SK-N-SH treated with all-trans-retinoic acid at 6 μM for 48 hours (cell line): ENCODE results near the gene LHFPL2.

ENCODE experiments used
- CREB5 ChIP-seq: fragments of 250-450 bp; sonication (Bioruptor Pico); IDR thresholded peaks from 2 replicates; pipeline ENCODE4 v1.5.1; 2020; ENCODE audit warnings: low read depth, mild to moderate bottlenecking, moderate library complexity
- CSDC2 ChIP-seq: fragments of 250-450 bp; sonication (Bioruptor Pico); IDR thresholded peaks from 2 replicates; pipeline ENCODE4 v1.5.0; 2020; ENCODE audit warnings: mild to moderate bottlenecking, moderate library complexity
- CSRNP3 ChIP-seq: fragments of 250-450 bp; sonication (Bioruptor Pico); IDR thresholded peaks from 2 replicates; pipeline ENCODE4 v1.5.1; 2021; ENCODE audit warnings: mild to moderate bottlenecking, moderate library complexity
- ISL1 ChIP-seq: fragments of 250-450 bp; sonication (Bioruptor Pico); IDR thresholded peaks from 2 replicates; pipeline ENCODE4 v2.1.2; 2022; ENCODE audit warnings: mild to moderate bottlenecking, moderate library complexity
- OSR1 ChIP-seq: fragments of 250-450 bp; sonication (Bioruptor Pico); IDR thresholded peaks from 2 replicates; pipeline ENCODE4 v1.8.0; 2022; ENCODE audit warnings: moderate library complexity, mild to moderate bottlenecking, inconsistent platforms
- PATZ1 ChIP-seq: fragments of 250-450 bp; sonication (Bioruptor Pico); IDR thresholded peaks from 2 replicates; pipeline ENCODE4 v1.8.0; 2020; ENCODE audit warnings: mild to moderate bottlenecking, moderate library complexity, borderline replicate concordance
- RARB ChIP-seq: fragments of 250-450 bp; sonication (Bioruptor Pico); IDR thresholded peaks from 2 replicates; pipeline ENCODE4 v1.8.0; 2021; ENCODE audit warnings: mild to moderate bottlenecking, moderate library complexity
- TCF4 ChIP-seq: fragments of 250-450 bp; sonication (Bioruptor Pico); IDR thresholded peaks from 2 replicates; pipeline ENCODE4 v1.8.0; 2021; ENCODE audit warnings: mild to moderate bottlenecking, moderate library complexity, borderline replicate concordance
- TOX ChIP-seq: fragments of 250-450 bp; sonication (Bioruptor Pico); IDR thresholded peaks from 2 replicates; pipeline ENCODE4 v1.8.0; 2021; ENCODE audit warnings: mild to moderate bottlenecking, moderate library complexity, borderline replicate concordance
- TSHZ2 ChIP-seq: fragments of 250-450 bp; sonication (Bioruptor Pico); IDR thresholded peaks from 2 replicates; pipeline ENCODE4 v1.5.0; 2020; ENCODE audit warnings: mild to moderate bottlenecking, moderate library complexity
- ZC3H10 ChIP-seq: fragments of 250-450 bp; sonication (Bioruptor Pico); IDR thresholded peaks from 2 replicates; pipeline ENCODE4 v1.5.1; 2021; ENCODE audit warnings: mild to moderate bottlenecking, moderate library complexity
- ZFP3 ChIP-seq: fragments of 250-450 bp; sonication (Bioruptor Pico); IDR thresholded peaks from 2 replicates; pipeline ENCODE4 v1.5.0; 2020; ENCODE audit warnings: mild to moderate bottlenecking, moderate library complexity
- ZNF565 ChIP-seq: fragments of 450-650 bp; formaldehyde crosslinking; conservative IDR thresholded peaks from 2 replicates; pipeline ENCODE4 v1.5.0; 2020; ENCODE audit warnings: low read depth, mild to moderate bottlenecking, moderate library complexity

- TF ChIP-seq CSRNP3 (CRISPR knock-in tag) (no peak), CSDC2 (CRISPR knock-in tag) (no peak), ZFP3 (CRISPR knock-in tag) (no peak), PATZ1 (CRISPR knock-in tag) (no peak), TSHZ2 (CRISPR knock-in tag) (no peak), TOX (no peak), CREB5 (no peak), ZC3H10 (CRISPR knock-in tag) (no peak), TCF4 (CRISPR knock-in tag) (no peak), ZNF565 (CRISPR knock-in tag) (no peak), ISL1 (CRISPR knock-in tag) (no peak), RARB (CRISPR knock-in tag) (no peak), OSR1 (no peak)
These were observed 14.9 kb downstream of the LHFPL2 start for GRCh38 chr5:78633700-78634099.
